Gastrocnemius medialis (tissue), 4 donors: ENCODE data around the gene THSD4.

ENCODE experiments used
- CTCF ChIP-seq, 5 experiments: fragments of 450-650 bp in 3 of 5; fragments of 200-600 bp in 2 of 5; sonication (generic) in 2 of 5; IDR thresholded peaks in 4 of 5; conservative IDR thresholded peaks in 1 of 5; 1 replicate in 4 of 5; 2 replicates in 1 of 5; pipeline ENCODE4 v1.5.1; 2016 to 2019; ENCODE audit warnings: antibody characterized with exemption in 5 of 5, mild to moderate bottlenecking in 3 of 5, moderate library complexity in 3 of 5
- POLR2A ChIP-seq, 2 donors: fragments of 450-650 bp; IDR thresholded peaks; one replicate each; pipeline ENCODE4 v1.6.1; 2017; ENCODE audit warnings: antibody characterized with exemption in 2 of 2, mild to moderate bottlenecking in 2 of 2, moderate library complexity in 2 of 2

GRCh38 chr15:71252044-71252739, 136.9 kb downstream of the THSD4 start:
- no peak for TF ChIP-seq CTCF (IDR thresholded peaks at IDR 0.05 in 4 of 5, conservative IDR thresholded peaks at IDR 0.05 in 1 of 5)
- no peak for TF ChIP-seq POLR2A (IDR thresholded peaks at IDR 0.05)
